GM23248 (cell line): ENCODE data around the gene ERC1.

Source experiments
- EZH2 ChIP-seq: fragments of 200-600 bp; sonication (generic); IDR thresholded peaks from 2 replicates; pipeline ENCODE4 v1.6.1; 2018; ENCODE audit warnings: antibody characterized with exemption, mild to moderate bottlenecking; ENCODE audit not compliant: insufficient read depth, poor library complexity, severe bottlenecking
- EZH2phosphoT487 ChIP-seq: fragments of 200-600 bp; sonication (generic); IDR thresholded peaks from 2 replicates; pipeline ENCODE4 v1.6.1; 2018; ENCODE audit warnings: antibody characterized with exemption, moderate library complexity, mild to moderate bottlenecking, low read depth; ENCODE audit not compliant: insufficient read depth

DNA sequence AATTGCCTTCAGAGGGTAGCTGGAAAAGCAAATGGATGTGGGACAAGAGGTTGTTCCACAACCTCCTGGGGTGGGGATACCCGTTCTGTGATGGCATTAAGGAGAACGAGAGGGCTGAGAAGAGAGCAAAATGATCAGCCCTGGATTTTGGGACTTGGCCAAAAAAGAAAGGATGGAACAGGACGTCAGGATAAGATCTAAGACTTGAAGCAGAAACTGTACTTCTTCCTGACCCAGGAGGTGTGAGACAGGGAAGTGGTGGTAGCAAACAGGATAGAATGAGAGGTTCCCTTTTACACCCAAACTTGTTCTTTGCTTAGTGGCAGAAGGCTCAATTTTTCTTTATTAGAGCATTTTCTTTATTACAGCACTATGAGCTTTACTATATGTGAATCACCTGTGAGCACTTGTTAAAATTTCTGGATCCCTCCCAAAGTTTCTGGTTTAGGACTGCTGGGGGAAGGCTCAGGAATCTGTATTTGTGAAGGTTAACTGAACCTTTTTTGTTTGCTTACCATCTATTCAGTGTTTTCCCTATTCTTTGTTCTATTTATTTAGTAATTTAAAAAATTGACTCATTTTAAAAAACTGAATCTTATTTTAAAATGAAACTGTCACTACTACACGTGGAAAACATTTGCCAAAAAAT, 59.2 kb downstream of the ERC1 start:
- TF ChIP-seq EZH2phosphoT487 (no peak), EZH2 (no peak)
